Adrenal gland (tissue), 12 donors: ENCODE data around the gene ADAT3. TPM values are rescaled to one million over a fixed set of nuclear protein-coding genes. Genes with fewer than 3 reads are reported as not detected.
"Not testable (repeated sequence)": the region's sequence is repeated elsewhere in the genome, so short reads cannot be mapped to it uniquely, and the experiment has no call there.

Experiments
- DNase-seq, 7 donors: peaks; one replicate each; pipeline ENCODE4 v3.0.0-alpha.2; 2019 to 2020
- H3K27ac ChIP-seq, 5 donors: fragments of 200-600 bp; sonication (generic) in 4 of 5; 1 replicate in 3 of 5; 2 replicates in 2 of 5; pipeline versions ENCODE4 v1.5.1 to v1.8.0; 2016 to 2020; ENCODE audit warnings: mild to moderate bottlenecking in 1 of 5
- H3K27me3 ChIP-seq: fragments of 200-600 bp; 2 replicates; pipeline ENCODE4 v1.8.0; 2021
- H3K36me3 ChIP-seq, 2 donors: fragments of 200-600 bp; replicated peaks in 1 of 2; 1 replicate in 1 of 2; 2 replicates in 1 of 2; pipeline versions ENCODE4 v1.5.1 to v1.8.0; 2018 to 2022
- H3K4me1 ChIP-seq, 2 donors: fragments of 200-600 bp; replicated peaks in 1 of 2; 1 replicate in 1 of 2; 2 replicates in 1 of 2; pipeline versions ENCODE4 v1.5.1 to v1.8.0; 2018 to 2021
- H3K4me3 ChIP-seq, 4 donors: fragments of 200-600 bp; sonication (generic) in 3 of 4; one replicate each; pipeline ENCODE4 v1.5.1; 2016 to 2018
- H3K9me3 ChIP-seq, 3 donors: fragments of 200-600 bp; sonication (generic) in 1 of 3; replicated peaks in 1 of 3; 1 replicate in 2 of 3; 2 replicates in 1 of 3; pipeline versions ENCODE4 v1.5.1 to v1.8.0; 2016 to 2021
- CTCF ChIP-seq, 6 experiments: fragments of 450-650 bp in 4 of 6; fragments of 200-600 bp in 2 of 6; sonication (generic) in 1 of 6; IDR thresholded peaks; 1 replicate in 5 of 6; 2 replicates in 1 of 6; pipeline versions ENCODE4 v1.5.1 to v1.8.0; 2016 to 2021; ENCODE audit warnings: antibody characterized with exemption in 6 of 6, mild to moderate bottlenecking in 2 of 6, moderate library complexity in 1 of 6
- POLR2A ChIP-seq, 2 donors: fragments of 450-650 bp; IDR thresholded peaks; one replicate each; pipeline ENCODE4 v1.6.1; 2017; ENCODE audit warnings: antibody characterized with exemption in 2 of 2, mild to moderate bottlenecking in 2 of 2, moderate library complexity in 1 of 2
- WGBS, 4 donors: extraction: QIAGEN DNeasy Blood & Tissue Kit in 2 of 4; methylation state at CpG; one replicate each; pipeline versions ENCODE4 v1.1.5 to v1.1.7; 2013 to 2017; 5-methylcytosine and 5-hydroxymethylcytosine counted together
- intact Hi-C, 2 donors: fragments of 100-400 bp; cut with DNase I; formaldehyde crosslinking; loops; one replicate each; pipeline versions ENCODE4 v1.14.1 to v1.15.0; 2022 to 2023
- polyA plus RNA-seq, 3 donors: library from polyadenylated mRNA; stranded (reverse); fragments of 200-250 nt in 2 of 3; fragments of 350-450 nt in 1 of 3; fragmentation: Illumina TruSeq in 1 of 3; extraction: RNeasy Lipid Tissue Mini Kit (QIAGEN cat#74804) in 1 of 3; gene quantifications; one replicate each; pipeline ENCODE4 v1.2.3, GENCODE V29; 2013 to 2014
- total RNA-seq, 9 donors: library from RNA; depleted of rRNA in 4 of 9; stranded (reverse); fragments of >200 nt in 4 of 9; fragments of 120-200 nt in 1 of 9; fragmentation: NEBNext Ultra II Directional in 1 of 9; extraction: Animal tissue kit (Norgen Biotek cat#: 25700) in 1 of 9; gene quantifications; one replicate each; pipeline versions ENCODE4 v1.1.0 to v1.2.4, GENCODE V29; 2013 to 2023
- donor health status: healthy with polysubstance abuse.
- donor health status: Bipolar disorder and iron deficiency.
- donor health status: DM: yes; HTN: yes; CAD: no.
- donor health status: DM: no; HTN: no; CAD: no.
- donor health status: DM: no; HTN: no; CAD: no.
- donor health status: DM: yes; HTN: yes; CAD: no.

ADAT3 gene
- total and polyA plus RNA-seq, 12 donors, result 1.7 to 29.6 (median 8.3) TPM; not detected in 1

GRCh38 chr19:1883784-1884183, 21.4 kb upstream of the ADAT3 start:
- Histone ChIP-seq H3K4me3 (peak overlapping the region in 3 of 4 donors; percentile 40 to 63 (median 63)), H3K27me3 (no peaks in the 10 kb centered on the region), H3K9me3 (no peaks in the 10 kb centered on the region), H3K27ac (peak overlapping the region in 2 of 5 donors; percentile 63 to 96), H3K36me3 (peaks cover 0 to 9% of the 10 kb centered on the region in 2 donors), H3K4me1 (peaks cover 18 to 26% of the 10 kb centered on the region in 2 donors)
- 27 to 32% (median 29%) methylated on average over 7 to 8 of the region's 8 CpGs for WGBS, 4 donors
- TF ChIP-seq POLR2A (IDR thresholded peaks at IDR 0.05) (no peak), CTCF (IDR thresholded peaks at IDR 0.05) (no peak)
- intact Hi-C loops, result no loop called here
- DNase-seq, result no peak

GRCh38 chr19:1884291-1884718, 20.9 kb upstream of the ADAT3 start:
- Histone ChIP-seq H3K27ac (peak overlapping the region in 4 of 5 donors; percentile 70 to 96 (median 79)), H3K4me3 (peak overlapping the region; percentile 40 to 77 (median 63)), H3K9me3 (no peaks in the 10 kb centered on the region), H3K4me1 (peaks cover 18 to 26% of the 10 kb centered on the region in 2 donors), H3K36me3 (peaks cover 0 to 9% of the 10 kb centered on the region in 2 donors), H3K27me3 (no peaks in the 10 kb centered on the region)
- WGBS, 4 donors, result 2 to 5% (median 3%) methylated on average over 10 to 11 of the region's 11 CpGs
- no peak for DNase-seq
- TF ChIP-seq POLR2A (IDR thresholded peaks at IDR 0.05), result no peak
- no peak for TF ChIP-seq CTCF (IDR thresholded peaks at IDR 0.05)
- intact Hi-C loops, result no loop called here

- intact Hi-C loops, result no loop called here
- Histone ChIP-seq H3K36me3 (peaks cover 0 to 9% of the 10 kb centered on the region in 2 donors), H3K9me3 (no peaks in the 10 kb centered on the region), H3K27ac (peak overlapping the region in 4 of 5 donors; percentile 70 to 96 (median 79)), H3K4me1 (peaks cover 18 to 26% of the 10 kb centered on the region in 2 donors), H3K27me3 (no peaks in the 10 kb centered on the region), H3K4me3 (peak overlapping the region; percentile 32 to 77 (median 63))
- DNase-seq, result peak in 1 of 7 donors; percentile 43
- 0% methylated on average over 14 to 52 of the region's 56 CpGs for WGBS, 4 donors
- TF ChIP-seq CTCF (IDR thresholded peaks at IDR 0.05), result no peak
- TF ChIP-seq POLR2A (IDR thresholded peaks at IDR 0.05), result no peak
These were observed 20.4 kb upstream of the ADAT3 start for GRCh38 chr19:1884719-1885334.

GRCh38 chr19:1885398-1886119, 19.6 kb upstream of the ADAT3 start, which contains the start of gene ABHD17A:
ABHD17A (minus strand) TSS chr19:1885496; CDS start chr19:1881566, 3,930 bp downstream.
- intact Hi-C loops, H3K27me3 ChIP-seq, H3K9me3 ChIP-seq, H3K36me3 ChIP-seq: not testable (repeated sequence)
- peak within 1 kb of the TSS; percentile 32 to 77 (median 63) for H3K4me3 ChIP-seq
- peak; percentile 49 to 74 for TF ChIP-seq POLR2A (IDR thresholded peaks at IDR 0.05)
- 21 to 56% (median 30%) methylated on average over 16 to 43 of the region's 46 CpGs for WGBS, 4 donors
- H3K4me1 ChIP-seq, result peaks cover 18 to 26% of the 10 kb centered on the region in 2 donors
- DNase-seq, result peak; percentile 92 to 97 (median 95)
- H3K27ac ChIP-seq, result peak within 1 kb of the TSS in 4 of 5 donors; percentile 70 to 96 (median 79)

DNA sequence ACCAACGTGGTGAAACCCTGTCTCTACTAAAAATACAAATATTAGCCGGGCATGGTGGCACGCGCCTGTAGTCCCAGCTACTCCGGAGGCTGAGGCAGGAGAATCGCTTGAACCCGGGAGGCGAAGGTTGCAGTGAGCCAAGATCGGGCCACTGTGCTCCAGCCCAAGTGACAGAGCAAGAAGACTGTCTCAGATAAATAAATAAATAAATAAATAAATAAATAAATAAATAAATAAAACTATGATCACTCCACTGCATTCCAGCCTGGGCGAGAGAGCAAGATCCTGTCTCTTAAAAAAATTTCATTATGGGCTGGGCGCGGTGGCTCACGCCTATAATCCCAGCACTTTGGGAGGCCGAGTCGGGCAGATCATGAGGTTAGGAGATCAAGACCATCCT, 18.8 kb upstream of the ADAT3 start:
- H3K4me3 ChIP-seq, H3K27ac ChIP-seq, H3K36me3 ChIP-seq, H3K27me3 ChIP-seq, H3K9me3 ChIP-seq, DNase-seq, intact Hi-C loops: not testable (repeated sequence)
- 90 to 95% (median 93%) methylated on average over 15 of the region's 15 CpGs for WGBS, 4 donors
- H3K4me1 ChIP-seq, result peaks cover 18 to 26% of the 10 kb centered on the region in 2 donors
